ENCODE measurements around the gene KLRK1.
"Not testable (repeated sequence)": the region's sequence is repeated elsewhere in the genome, so short reads cannot be mapped to it uniquely, and the experiment has no call there.

KLRK1 gene

DNA sequence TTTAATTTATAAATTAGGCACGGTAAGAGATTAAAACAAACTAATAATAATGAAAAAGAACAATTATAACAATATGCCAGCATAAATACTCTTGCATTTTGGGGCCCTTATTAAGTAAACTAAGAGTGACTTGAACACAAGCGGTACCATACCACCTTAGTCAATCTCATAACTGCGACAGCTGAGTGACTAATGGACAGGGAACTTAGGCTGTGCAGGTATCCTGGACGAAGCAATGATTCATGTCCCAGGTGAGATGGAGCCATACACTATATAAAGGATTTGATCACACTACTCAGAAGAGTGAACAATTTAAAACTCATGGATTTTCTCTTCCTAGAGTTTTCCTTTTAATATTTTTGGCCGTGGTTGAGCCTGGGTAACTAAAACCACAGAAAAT, 15.5 kb upstream of the KLRK1 start:
- TF ChIP-seq CTCF (IDR thresholded peaks at IDR 0.05; ENCODE audit: insufficient read depth, missing control alignments): no peak
- DNase-seq (ENCODE audit: insufficient read length, low spot score) (no peak), FAIRE-seq (no peak)

- TF ChIP-seq CTCF (IDR thresholded peaks at IDR 0.05; ENCODE audit: insufficient read depth, missing control alignments): no peak
- DNase-seq (ENCODE audit: insufficient read length, low spot score) (no peak), FAIRE-seq (no peak)
These were observed 15.0 kb upstream of the KLRK1 start for GRCh38 chr12:10404798-10405197.

- no peak for FAIRE-seq
- DNase-seq (ENCODE audit: insufficient read length, low spot score): no peak
- no peak for TF ChIP-seq CTCF (IDR thresholded peaks at IDR 0.05; ENCODE audit: insufficient read depth, missing control alignments)
These were observed 11.0 kb upstream of the KLRK1 start for GRCh38 chr12:10400829-10401228.

- no peak for FAIRE-seq
- no peak for DNase-seq (ENCODE audit: insufficient read length, low spot score)
- no peak for TF ChIP-seq CTCF (IDR thresholded peaks at IDR 0.05; ENCODE audit: insufficient read depth, missing control alignments)
These were observed 8.3 kb upstream of the KLRK1 start for GRCh38 chr12:10398168-10398567.

DNA sequence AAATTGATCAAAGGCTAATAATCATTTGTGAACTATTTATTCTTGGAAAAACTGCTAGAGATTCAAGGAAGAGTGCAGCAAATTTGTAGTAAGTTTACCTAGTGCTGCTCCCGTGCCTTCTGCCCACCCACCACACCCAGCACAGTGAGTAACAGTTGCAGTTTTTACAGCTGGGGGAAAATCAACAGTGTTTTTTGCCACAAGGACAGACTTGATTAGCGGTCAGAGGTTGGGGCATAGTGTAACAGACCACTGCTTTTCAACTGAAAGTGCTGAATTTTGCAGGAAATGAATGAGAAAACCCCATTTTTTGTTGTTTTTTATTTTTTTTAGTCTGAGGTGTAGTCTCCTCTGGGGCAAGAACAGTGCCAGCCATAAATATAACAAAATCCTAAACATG, 7.5 kb upstream of the KLRK1 start:
- DNase-seq (ENCODE audit: insufficient read length, low spot score): no peak
- TF ChIP-seq CTCF (IDR thresholded peaks at IDR 0.05; ENCODE audit: insufficient read depth, missing control alignments): no peak
- no peak for FAIRE-seq

GRCh38 chr12:10396176-10396575, 6.3 kb upstream of the KLRK1 start:
- DNase-seq (ENCODE audit: insufficient read length, low spot score); FAIRE-seq: not testable (repeated sequence)

DNA sequence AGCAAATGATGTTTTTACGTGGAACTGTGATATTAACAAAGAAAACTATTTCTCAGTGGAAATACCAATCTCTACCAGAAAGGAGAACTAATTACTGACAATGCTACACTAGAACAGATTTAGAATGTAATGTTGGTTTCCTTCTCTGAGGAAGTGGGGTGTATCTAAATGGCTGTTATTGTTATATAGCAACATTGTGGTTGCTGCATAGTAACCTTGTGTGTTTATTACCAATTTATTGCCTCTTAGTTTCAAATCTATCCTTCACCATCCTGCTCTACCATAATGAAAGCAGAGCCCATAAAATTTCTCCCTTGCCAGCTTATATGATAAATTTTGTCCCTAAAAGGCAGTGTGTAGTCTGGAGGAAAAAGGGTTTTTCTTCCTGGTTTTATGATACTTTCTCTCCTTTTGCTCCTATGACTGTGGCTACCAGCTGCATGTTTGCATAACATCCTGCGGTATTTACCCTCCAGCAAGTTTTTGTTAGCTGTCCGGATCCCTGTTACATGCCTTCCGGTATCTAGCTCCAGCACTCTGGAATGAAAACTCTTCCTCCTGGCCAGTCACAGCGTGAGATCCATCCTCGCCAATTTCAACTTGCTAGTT, 5.7 kb upstream of the KLRK1 start:
- TF ChIP-seq CTCF (IDR thresholded peaks at IDR 0.05; ENCODE audit: insufficient read depth, missing control alignments): no peak
- DNase-seq (ENCODE audit: insufficient read length, low spot score): no peak
- FAIRE-seq: no peak

DNA sequence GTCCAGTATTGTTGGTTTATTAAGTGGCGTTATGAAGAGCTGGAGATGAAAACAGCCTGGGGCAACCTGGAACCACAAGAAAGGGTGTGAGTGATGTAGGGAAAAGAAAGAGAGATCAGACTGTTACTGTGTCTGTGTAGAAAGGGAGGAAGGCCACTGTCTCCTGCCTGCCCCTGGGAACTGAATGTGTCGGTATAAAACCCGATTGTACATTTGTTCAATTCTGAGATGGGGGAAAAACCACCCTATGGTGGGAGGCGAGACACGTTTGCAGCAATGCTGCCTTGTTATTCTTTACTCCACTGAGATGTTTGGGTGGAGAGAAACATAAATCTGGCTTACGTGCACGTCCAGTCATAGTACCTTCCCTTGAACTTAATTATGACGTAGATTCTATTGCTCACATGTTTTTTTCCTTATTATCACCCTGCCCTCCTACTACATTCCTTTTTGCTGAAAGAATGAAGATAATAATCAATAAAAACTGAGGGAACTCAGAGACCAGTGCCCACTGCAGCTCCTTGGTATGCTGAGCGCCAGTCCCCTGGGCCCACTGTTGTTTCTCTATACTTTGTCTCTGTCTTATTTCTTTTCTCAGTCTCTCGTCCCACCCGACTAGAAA, 4.8 kb upstream of the KLRK1 start:
- not testable (repeated sequence) for DNase-seq (ENCODE audit: insufficient read length, low spot score); FAIRE-seq
